HG02642 (cell line): ENCODE measurements around the gene ETAA1.

ENCODE experiments used
- ATAC-seq: cut with Tn5 transposase; IDR thresholded peaks from one replicate; pipeline ENCODE4 v1.9.1; 2021; ENCODE audit warnings: mild to moderate bottlenecking; ENCODE audit not compliant: unreplicated experiment, poor library complexity

The ETAA1 gene

GRCh38 chr2:67397143-67397986, at the start of gene ETAA1:
TSS of gene ETAA1 (plus strand) at chr2:67397333. CDS start at chr2:67397449, 116 bp downstream.
- ATAC-seq, result peak; percentile 100

GRCh38 chr2:67366832-67367412, 30.2 kb upstream of the ETAA1 start:
- no peak for ATAC-seq

GRCh38 chr2:67374481-67374880, 22.7 kb upstream of the ETAA1 start:
- no peak for ATAC-seq

- ATAC-seq, result no peak
Measured at GRCh38 chr2:67374949-67375348, 22.2 kb upstream of the ETAA1 start.

- no peak for ATAC-seq
Measured at GRCh38 chr2:67378555-67378954, 18.6 kb upstream of the ETAA1 start.

- ATAC-seq, result no peak
Measured at GRCh38 chr2:67379048-67379447, 18.1 kb upstream of the ETAA1 start.

- ATAC-seq, result no peak
Measured at GRCh38 chr2:67384123-67384822, 12.9 kb upstream of the ETAA1 start.

GRCh38 chr2:67388680-67389079, 8.5 kb upstream of the ETAA1 start:
- no peak for ATAC-seq

- ATAC-seq, result no peak
Measured at GRCh38 chr2:67389286-67389685, 7.8 kb upstream of the ETAA1 start.

GRCh38 chr2:67389788-67390187, 7.3 kb upstream of the ETAA1 start:
- ATAC-seq, result no peak

GRCh38 chr2:67393237-67393636, 3.9 kb upstream of the ETAA1 start:
- no peak for ATAC-seq

GRCh38 chr2:67394734-67395133, 2.4 kb upstream of the ETAA1 start:
- ATAC-seq, result no peak

GRCh38 chr2:67399144-67399543, 2.0 kb downstream of the ETAA1 start:
- ATAC-seq, result no peak

- no peak for ATAC-seq
Measured at GRCh38 chr2:67399831-67400489, 2.8 kb downstream of the ETAA1 start.

- ATAC-seq, result no peak
Measured at GRCh38 chr2:67400560-67401485, 3.7 kb downstream of the ETAA1 start.

GRCh38 chr2:67408346-67408745, 11.2 kb downstream of the ETAA1 start:
- ATAC-seq, result no peak

- no peak for ATAC-seq
Measured at GRCh38 chr2:67412424-67412823, 15.3 kb downstream of the ETAA1 start.

- no peak for ATAC-seq
Measured at GRCh38 chr2:67414867-67415266, 17.7 kb downstream of the ETAA1 start.

- ATAC-seq, result no peak
Measured at GRCh38 chr2:67416136-67416535, 19.0 kb downstream of the ETAA1 start.

- no peak for ATAC-seq
Measured at GRCh38 chr2:67423489-67423888, 26.4 kb downstream of the ETAA1 start.
